Activated T-cell treated with anti-CD3 and anti-CD28 coated beads, Interleukin-2, amount 50 U/mL, for 24 hours (primary cell): Measurements from ENCODE around the gene XAGE3.
"Not testable (repeated sequence)": the region's sequence is repeated elsewhere in the genome, so short reads cannot be mapped to it uniquely, and the experiment has no call there.

Source experiments
- DNase-seq: peaks from one replicate; pipeline ENCODE4 v3.0.0-alpha.2; 2020
- H3K27ac Mint-ChIP-seq: 2 replicates; pipeline ENCODE4 v1.8.0; 2020; ENCODE audit warnings: mild to moderate bottlenecking, mixed read lengths
- H3K27me3 Mint-ChIP-seq: 2 replicates; pipeline ENCODE4 v1.8.0; 2020; ENCODE audit warnings: mixed read lengths
- H3K36me3 Mint-ChIP-seq: 2 replicates; pipeline ENCODE4 v1.8.0; 2020; ENCODE audit warnings: low read depth, mixed read lengths
- H3K4me1 Mint-ChIP-seq: 2 replicates; pipeline ENCODE4 v1.8.0; 2020; ENCODE audit warnings: low read depth, mixed read lengths
- H3K4me3 Mint-ChIP-seq: 2 replicates; pipeline ENCODE4 v1.8.0; 2020; ENCODE audit warnings: mild to moderate bottlenecking, moderate library complexity, mixed read lengths
- H3K9me3 Mint-ChIP-seq: 2 replicates; pipeline ENCODE4 v1.8.0; 2020; ENCODE audit warnings: mixed read lengths

The XAGE3 gene

GRCh38 chrX:52873825-52874224, 5.9 kb upstream of the XAGE3 start:
- H3K27me3 Mint-ChIP-seq, result peaks cover 77% of the 10 kb centered on the region
- H3K27ac Mint-ChIP-seq, DNase-seq, H3K36me3 Mint-ChIP-seq, H3K9me3 Mint-ChIP-seq, H3K4me3 Mint-ChIP-seq, H3K4me1 Mint-ChIP-seq: not testable (repeated sequence)

GRCh38 chrX:52870046-52870445, 2.2 kb upstream of the XAGE3 start:
- Mint-ChIP-seq H3K27me3 (peaks cover 70% of the 10 kb centered on the region), H3K36me3 (no peaks in the 10 kb centered on the region), H3K27ac (no peak overlapping the region), H3K4me1 (no peaks in the 10 kb centered on the region), H3K9me3 (no peaks in the 10 kb centered on the region), H3K4me3 (no peak overlapping the region)
- no peak for DNase-seq

- H3K27ac Mint-ChIP-seq, result no peak overlapping the region
- peaks cover 64% of the 10 kb centered on the region for H3K27me3 Mint-ChIP-seq
Measured at GRCh38 chrX:52865343-52865998, 2.4 kb downstream of the XAGE3 start.

GRCh38 chrX:52856991-52857525, 10.8 kb downstream of the XAGE3 start:
- H3K27ac Mint-ChIP-seq, H3K4me3 Mint-ChIP-seq, H3K36me3 Mint-ChIP-seq, H3K9me3 Mint-ChIP-seq, DNase-seq, H3K4me1 Mint-ChIP-seq: not testable (repeated sequence)
- H3K27me3 Mint-ChIP-seq, result peaks cover 80% of the 10 kb centered on the region

More at GRCh38 chrX:52865343-52865998, 2.4 kb downstream of the XAGE3 start:
- H3K9me3 Mint-ChIP-seq, result no peaks in the 10 kb centered on the region
- no peak overlapping the region for H3K4me3 Mint-ChIP-seq
- H3K4me1 Mint-ChIP-seq, result no peaks in the 10 kb centered on the region
- H3K36me3 Mint-ChIP-seq, result no peaks in the 10 kb centered on the region
- DNase-seq, result no peak

- no peak overlapping the region for H3K27ac Mint-ChIP-seq
- H3K4me1 Mint-ChIP-seq, result no peaks in the 10 kb centered on the region
- H3K36me3 Mint-ChIP-seq, result no peaks in the 10 kb centered on the region
- no peak for DNase-seq
- H3K27me3 Mint-ChIP-seq, result peaks cover 88% of the 10 kb centered on the region
- no peaks in the 10 kb centered on the region for H3K9me3 Mint-ChIP-seq
- H3K4me3 Mint-ChIP-seq, result no peak overlapping the region
Measured at GRCh38 chrX:52852110-52852860, 15.6 kb downstream of the XAGE3 start.

- H3K9me3 Mint-ChIP-seq, H3K4me1 Mint-ChIP-seq, DNase-seq, H3K36me3 Mint-ChIP-seq, H3K4me3 Mint-ChIP-seq, H3K27ac Mint-ChIP-seq: not testable (repeated sequence)
- peaks cover 68% of the 10 kb centered on the region for H3K27me3 Mint-ChIP-seq
Measured at GRCh38 chrX:52843619-52844018, 24.3 kb downstream of the XAGE3 start.

GRCh38 chrX:52839137-52839536, 28.7 kb downstream of the XAGE3 start:
- Mint-ChIP-seq H3K9me3 (no peaks in the 10 kb centered on the region), H3K4me1 (no peaks in the 10 kb centered on the region), H3K27ac (no peak overlapping the region), H3K27me3 (peaks cover 53% of the 10 kb centered on the region), H3K36me3 (no peaks in the 10 kb centered on the region), H3K4me3 (no peak overlapping the region)
- DNase-seq, result no peak

GRCh38 chrX:52830551-52830950, 37.3 kb downstream of the XAGE3 start:
- H3K9me3 Mint-ChIP-seq, result no peaks in the 10 kb centered on the region
- H3K4me3 Mint-ChIP-seq, result no peak overlapping the region
- peaks cover 60% of the 10 kb centered on the region for H3K27me3 Mint-ChIP-seq
- no peaks in the 10 kb centered on the region for H3K4me1 Mint-ChIP-seq
- no peaks in the 10 kb centered on the region for H3K36me3 Mint-ChIP-seq
- no peak for DNase-seq
- H3K27ac Mint-ChIP-seq, result no peak overlapping the region

GRCh38 chrX:52824608-52825007, 43.3 kb downstream of the XAGE3 start:
- Mint-ChIP-seq H3K27ac (no peak overlapping the region), H3K4me1 (no peaks in the 10 kb centered on the region), H3K4me3 (no peak overlapping the region), H3K9me3 (no peaks in the 10 kb centered on the region), H3K27me3 (peaks cover 57% of the 10 kb centered on the region), H3K36me3 (no peaks in the 10 kb centered on the region)
- DNase-seq, result no peak

GRCh38 chrX:52821079-52821760, 46.7 kb downstream of the XAGE3 start:
- no peak overlapping the region for H3K4me3 Mint-ChIP-seq
- H3K36me3 Mint-ChIP-seq, result no peaks in the 10 kb centered on the region
- peaks cover 69% of the 10 kb centered on the region for H3K27me3 Mint-ChIP-seq
- H3K27ac Mint-ChIP-seq, result no peak overlapping the region
- no peaks in the 10 kb centered on the region for H3K9me3 Mint-ChIP-seq
- no peaks in the 10 kb centered on the region for H3K4me1 Mint-ChIP-seq
- no peak for DNase-seq

- DNase-seq, result no peak
- H3K36me3 Mint-ChIP-seq, result no peaks in the 10 kb centered on the region
- no peaks in the 10 kb centered on the region for H3K9me3 Mint-ChIP-seq
- H3K27ac Mint-ChIP-seq, result no peak overlapping the region
- H3K27me3 Mint-ChIP-seq, result peaks cover 77% of the 10 kb centered on the region
- H3K4me1 Mint-ChIP-seq, result no peaks in the 10 kb centered on the region
- H3K4me3 Mint-ChIP-seq, result no peak overlapping the region
Measured at GRCh38 chrX:52819788-52820187, 48.1 kb downstream of the XAGE3 start.
